Measurements from ENCODE around the gene FAM200C. TPM values are rescaled to one million over a fixed set of nuclear protein-coding genes. Genes with fewer than 3 reads are reported as not detected.

FAM200C gene
- total RNA-seq, 1 donor: 3.6 TPM

- H3K4me1 ChIP-seq (ENCODE audit: insufficient read depth, low read length): no peaks in the 10 kb centered on the region
- no peak for DNase-seq (ENCODE audit: insufficient read length, low spot score, missing footprints)
- H3K4me2 ChIP-seq (ENCODE audit: insufficient read depth, low read length): no peak overlapping the region
- no peak overlapping the region for H2AFZ ChIP-seq (ENCODE audit: low read length)
- H3K79me2 ChIP-seq (ENCODE audit: insufficient read depth, low read length): no peaks in the 10 kb centered on the region
- no peak overlapping the region for H3K27ac ChIP-seq (ENCODE audit: low read depth, low read length)
- no peak for TF ChIP-seq CTCF (IDR thresholded peaks at IDR 0.05; ENCODE audit: extremely low read depth, low read depth, low read length)
- H3K27me3 ChIP-seq (ENCODE audit: insufficient read depth, low read length): peaks cover 3% of the 10 kb centered on the region
- no peaks in the 10 kb centered on the region for H4K20me1 ChIP-seq (ENCODE audit: insufficient read depth, low read length)
- H3K4me3 ChIP-seq (ENCODE audit: insufficient read depth, low read length): no peak overlapping the region
- no peaks in the 10 kb centered on the region for H3K9me3 ChIP-seq (ENCODE audit: low read depth, low read length)
- H3K36me3 ChIP-seq (ENCODE audit: insufficient read depth, low read length): no peaks in the 10 kb centered on the region
Measured at GRCh38 chr5:160445132-160445531, 45.3 kb upstream of the FAM200C start.

GRCh38 chr5:160444407-160444806 is 44.6 kb upstream of the FAM200C start:
- no peak for TF ChIP-seq CTCF (IDR thresholded peaks at IDR 0.05; ENCODE audit: extremely low read depth, low read depth, low read length)
- no peak for DNase-seq (ENCODE audit: insufficient read length, low spot score, missing footprints)
- Histone ChIP-seq H3K36me3 (ENCODE audit: insufficient read depth, low read length) (no peaks in the 10 kb centered on the region), H3K4me1 (ENCODE audit: insufficient read depth, low read length) (no peaks in the 10 kb centered on the region), H3K79me2 (ENCODE audit: insufficient read depth, low read length) (no peaks in the 10 kb centered on the region), H3K9me3 (ENCODE audit: low read depth, low read length) (no peaks in the 10 kb centered on the region), H3K27ac (ENCODE audit: low read depth, low read length) (no peak overlapping the region), H3K4me2 (ENCODE audit: insufficient read depth, low read length) (no peak overlapping the region), H3K27me3 (ENCODE audit: insufficient read depth, low read length) (peaks cover 3% of the 10 kb centered on the region), H3K4me3 (ENCODE audit: insufficient read depth, low read length) (no peak overlapping the region), H4K20me1 (ENCODE audit: insufficient read depth, low read length) (no peaks in the 10 kb centered on the region), H2AFZ (ENCODE audit: low read length) (no peak overlapping the region)

- peaks cover 3% of the 10 kb centered on the region for H3K27me3 ChIP-seq (ENCODE audit: insufficient read depth, low read length)
- no peaks in the 10 kb centered on the region for H3K9me3 ChIP-seq (ENCODE audit: low read depth, low read length)
- no peak for TF ChIP-seq CTCF (IDR thresholded peaks at IDR 0.05; ENCODE audit: extremely low read depth, low read depth, low read length)
- no peaks in the 10 kb centered on the region for H4K20me1 ChIP-seq (ENCODE audit: insufficient read depth, low read length)
- H3K4me3 ChIP-seq (ENCODE audit: insufficient read depth, low read length): no peak overlapping the region
- H3K27ac ChIP-seq (ENCODE audit: low read depth, low read length): no peak overlapping the region
- DNase-seq (ENCODE audit: insufficient read length, low spot score, missing footprints): no peak
- H3K79me2 ChIP-seq (ENCODE audit: insufficient read depth, low read length): no peaks in the 10 kb centered on the region
- no peak overlapping the region for H2AFZ ChIP-seq (ENCODE audit: low read length)
- H3K4me1 ChIP-seq (ENCODE audit: insufficient read depth, low read length): peaks cover 8% of the 10 kb centered on the region
- H3K36me3 ChIP-seq (ENCODE audit: insufficient read depth, low read length): no peaks in the 10 kb centered on the region
- H3K4me2 ChIP-seq (ENCODE audit: insufficient read depth, low read length): no peak overlapping the region
Measured at GRCh38 chr5:160442824-160443431, 43.1 kb upstream of the FAM200C start.

GRCh38 chr5:160441311-160441781 is 41.5 kb upstream of the FAM200C start:
- Histone ChIP-seq H3K36me3 (ENCODE audit: insufficient read depth, low read length) (no peaks in the 10 kb centered on the region), H3K79me2 (ENCODE audit: insufficient read depth, low read length) (no peaks in the 10 kb centered on the region), H3K4me1 (ENCODE audit: insufficient read depth, low read length) (peaks cover 8% of the 10 kb centered on the region), H4K20me1 (ENCODE audit: insufficient read depth, low read length) (no peaks in the 10 kb centered on the region), H3K9me3 (ENCODE audit: low read depth, low read length) (no peaks in the 10 kb centered on the region), H3K4me3 (ENCODE audit: insufficient read depth, low read length) (no peak overlapping the region), H3K27ac (ENCODE audit: low read depth, low read length) (no peak overlapping the region), H3K4me2 (ENCODE audit: insufficient read depth, low read length) (no peak overlapping the region), H2AFZ (ENCODE audit: low read length) (no peak overlapping the region), H3K27me3 (ENCODE audit: insufficient read depth, low read length) (peaks cover 3% of the 10 kb centered on the region)
- TF ChIP-seq CTCF (IDR thresholded peaks at IDR 0.05; ENCODE audit: extremely low read depth, low read depth, low read length): no peak
- DNase-seq (ENCODE audit: insufficient read length, low spot score, missing footprints): no peak

Data from osteoblast (primary cell).